Peyer's patch (tissue), 4 donors: ENCODE results near the gene KRTAP19-3.

Source experiments
- POLR2A ChIP-seq, 2 donors: fragments of 450-650 bp; IDR thresholded peaks; one replicate each; pipeline ENCODE4 v1.5.1; 2017; ENCODE audit warnings: antibody characterized with exemption in 2 of 2, mild to moderate bottlenecking in 2 of 2, moderate library complexity in 2 of 2
- TF ChIP-seq, protein P1 (sequence below), 6 experiments: fragments of 450-650 bp in 4 of 6; fragments of 200-600 bp in 2 of 6; sonication (generic) in 1 of 6; IDR thresholded peaks; one replicate each; pipeline ENCODE4 v1.5.1; 2017 to 2019; ENCODE audit warnings: antibody characterized with exemption in 6 of 6, mild to moderate bottlenecking in 3 of 6, moderate library complexity in 1 of 6

DNA sequence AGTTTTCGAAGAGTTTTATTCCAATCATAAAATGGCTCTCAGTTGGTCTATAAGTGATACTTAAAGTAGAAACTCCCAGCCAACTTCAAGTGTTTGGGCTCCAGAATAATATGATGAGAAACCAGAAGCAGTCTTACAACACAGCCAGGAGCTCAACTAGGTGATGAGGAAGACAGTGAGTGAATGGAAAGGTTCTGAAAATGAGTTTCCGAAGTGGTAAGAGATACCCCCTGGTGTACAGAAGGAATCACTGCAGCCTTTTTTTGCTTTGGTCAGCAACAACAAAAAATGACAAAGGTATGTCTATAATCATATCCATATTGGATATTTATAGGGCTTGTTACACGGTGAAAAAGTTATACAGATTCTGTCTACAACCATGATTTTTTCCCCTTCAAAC is 28.1 kb downstream of the KRTAP19-3 start:
- TF ChIP-seq, protein P1, sequence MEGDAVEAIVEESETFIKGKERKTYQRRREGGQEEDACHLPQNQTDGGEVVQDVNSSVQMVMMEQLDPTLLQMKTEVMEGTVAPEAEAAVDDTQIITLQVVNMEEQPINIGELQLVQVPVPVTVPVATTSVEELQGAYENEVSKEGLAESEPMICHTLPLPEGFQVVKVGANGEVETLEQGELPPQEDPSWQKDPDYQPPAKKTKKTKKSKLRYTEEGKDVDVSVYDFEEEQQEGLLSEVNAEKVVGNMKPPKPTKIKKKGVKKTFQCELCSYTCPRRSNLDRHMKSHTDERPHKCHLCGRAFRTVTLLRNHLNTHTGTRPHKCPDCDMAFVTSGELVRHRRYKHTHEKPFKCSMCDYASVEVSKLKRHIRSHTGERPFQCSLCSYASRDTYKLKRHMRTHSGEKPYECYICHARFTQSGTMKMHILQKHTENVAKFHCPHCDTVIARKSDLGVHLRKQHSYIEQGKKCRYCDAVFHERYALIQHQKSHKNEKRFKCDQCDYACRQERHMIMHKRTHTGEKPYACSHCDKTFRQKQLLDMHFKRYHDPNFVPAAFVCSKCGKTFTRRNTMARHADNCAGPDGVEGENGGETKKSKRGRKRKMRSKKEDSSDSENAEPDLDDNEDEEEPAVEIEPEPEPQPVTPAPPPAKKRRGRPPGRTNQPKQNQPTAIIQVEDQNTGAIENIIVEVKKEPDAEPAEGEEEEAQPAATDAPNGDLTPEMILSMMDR (IDR thresholded peaks at IDR 0.05), result peak in 1 of 6 experiments; percentile 5
- TF ChIP-seq POLR2A (IDR thresholded peaks at IDR 0.05), result no peak
